Activated B cell treated with CpG ODN at 0.5 μM for 24 hours (primary cell): ENCODE data around the gene IL21. TPM values are rescaled to one million over a fixed set of nuclear protein-coding genes. Genes with fewer than 3 reads are reported as not detected.

ENCODE experiments used
- ATAC-seq: fragments of 200-7000 bp; cut with Tn5 transposase; one replicate; pipeline ENCODE4 v1.10.0; 2021; ENCODE audit warnings: low read depth, mild to moderate bottlenecking, moderate library complexity
- CTCF ChIA-PET: fragments of 350-600 bp; sonication (Branson Sonifier 250); formaldehyde crosslinking; loops from one replicate; lab custom pipeline; 2021; ENCODE audit warnings: antibody characterized with exemption; lab: Charles Lee
- POLR2A ChIA-PET: fragments of 350-600 bp; sonication (Branson Sonifier 250); formaldehyde crosslinking; loops from one replicate; lab custom pipeline; 2021; ENCODE audit warnings: antibody characterized with exemption; lab: Charles Lee
- DNase-seq: peaks from one replicate; pipeline ENCODE4 v3.0.0; 2022
- H3K27ac Mint-ChIP-seq: one replicate; pipeline ENCODE4 v1.8.0; 2020; ENCODE audit warnings: mixed read lengths
- H3K27me3 Mint-ChIP-seq: one replicate; pipeline ENCODE4 v1.8.0; 2021; ENCODE audit warnings: mixed read lengths
- H3K36me3 Mint-ChIP-seq: one replicate; pipeline ENCODE4 v1.8.0; 2021; ENCODE audit warnings: low read depth, mixed read lengths
- H3K4me1 Mint-ChIP-seq: one replicate; pipeline ENCODE4 v1.8.0; 2021; ENCODE audit warnings: mixed read lengths
- H3K4me3 Mint-ChIP-seq: one replicate; pipeline ENCODE4 v1.8.0; 2020; ENCODE audit warnings: mild to moderate bottlenecking, mixed read lengths
- H3K9me3 Mint-ChIP-seq: one replicate; pipeline ENCODE4 v1.8.0; 2020; ENCODE audit warnings: mixed read lengths
- intact Hi-C: fragments of 100-400 bp; cut with micrococcal nuclease; formaldehyde crosslinking; loops from one replicate; pipeline ENCODE4 v1.15.1; 2024
- total RNA-seq: library from RNA; stranded (reverse); gene quantifications from 2 replicates; pipeline ENCODE4 v1.2.3, GENCODE V29; 2022
- TF ChIP-seq, protein P1 (sequence below): fragments of 200-600 bp; IDR thresholded peaks from one replicate; pipeline ENCODE4 v1.8.0; 2022; ENCODE audit warnings: antibody characterized with exemption, mild to moderate bottlenecking

IL21 gene
- total RNA-seq, 1 donor from 2014 or later = not detected

DNA sequence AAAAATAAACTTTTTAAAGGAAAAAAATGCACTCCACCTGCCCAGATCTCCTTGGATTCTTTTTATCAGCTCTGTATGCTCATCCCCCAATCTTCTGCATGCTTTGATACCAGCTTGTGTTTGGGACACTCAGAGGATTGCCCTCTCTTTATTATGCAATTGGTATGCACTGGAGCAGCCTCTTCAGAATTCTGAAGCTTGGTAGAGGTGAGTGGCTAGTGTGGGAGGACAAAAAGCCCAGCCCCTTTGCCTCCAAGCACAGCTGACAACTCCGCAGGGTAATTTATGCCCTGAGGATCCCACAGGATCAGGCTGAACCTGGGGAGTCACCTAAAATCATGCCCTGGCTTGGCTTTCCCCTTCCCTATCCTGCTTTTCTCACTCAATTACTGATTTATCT, 16.7 kb downstream of the IL21 start:
- no peak overlapping the region for H3K4me3 Mint-ChIP-seq
- ATAC-seq (no peak), DNase-seq (no peak)
- H3K27me3 Mint-ChIP-seq = peaks cover 19% of the 10 kb centered on the region
- H3K9me3 Mint-ChIP-seq = no peaks in the 10 kb centered on the region
- POLR2A ChIA-PET = no interaction called here
- intact Hi-C loops = no loop called here
- no peaks in the 10 kb centered on the region for H3K4me1 Mint-ChIP-seq
- H3K27ac Mint-ChIP-seq = no peak overlapping the region
- no peaks in the 10 kb centered on the region for H3K36me3 Mint-ChIP-seq
- TF ChIP-seq, protein P1, sequence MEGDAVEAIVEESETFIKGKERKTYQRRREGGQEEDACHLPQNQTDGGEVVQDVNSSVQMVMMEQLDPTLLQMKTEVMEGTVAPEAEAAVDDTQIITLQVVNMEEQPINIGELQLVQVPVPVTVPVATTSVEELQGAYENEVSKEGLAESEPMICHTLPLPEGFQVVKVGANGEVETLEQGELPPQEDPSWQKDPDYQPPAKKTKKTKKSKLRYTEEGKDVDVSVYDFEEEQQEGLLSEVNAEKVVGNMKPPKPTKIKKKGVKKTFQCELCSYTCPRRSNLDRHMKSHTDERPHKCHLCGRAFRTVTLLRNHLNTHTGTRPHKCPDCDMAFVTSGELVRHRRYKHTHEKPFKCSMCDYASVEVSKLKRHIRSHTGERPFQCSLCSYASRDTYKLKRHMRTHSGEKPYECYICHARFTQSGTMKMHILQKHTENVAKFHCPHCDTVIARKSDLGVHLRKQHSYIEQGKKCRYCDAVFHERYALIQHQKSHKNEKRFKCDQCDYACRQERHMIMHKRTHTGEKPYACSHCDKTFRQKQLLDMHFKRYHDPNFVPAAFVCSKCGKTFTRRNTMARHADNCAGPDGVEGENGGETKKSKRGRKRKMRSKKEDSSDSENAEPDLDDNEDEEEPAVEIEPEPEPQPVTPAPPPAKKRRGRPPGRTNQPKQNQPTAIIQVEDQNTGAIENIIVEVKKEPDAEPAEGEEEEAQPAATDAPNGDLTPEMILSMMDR = no peak
- CTCF ChIA-PET = interaction anchor here (0.6 kb wide), 1 partner anchor 26 kb away, joined by 3 read pairs; no protein-coding TSS in a partner anchor

DNA sequence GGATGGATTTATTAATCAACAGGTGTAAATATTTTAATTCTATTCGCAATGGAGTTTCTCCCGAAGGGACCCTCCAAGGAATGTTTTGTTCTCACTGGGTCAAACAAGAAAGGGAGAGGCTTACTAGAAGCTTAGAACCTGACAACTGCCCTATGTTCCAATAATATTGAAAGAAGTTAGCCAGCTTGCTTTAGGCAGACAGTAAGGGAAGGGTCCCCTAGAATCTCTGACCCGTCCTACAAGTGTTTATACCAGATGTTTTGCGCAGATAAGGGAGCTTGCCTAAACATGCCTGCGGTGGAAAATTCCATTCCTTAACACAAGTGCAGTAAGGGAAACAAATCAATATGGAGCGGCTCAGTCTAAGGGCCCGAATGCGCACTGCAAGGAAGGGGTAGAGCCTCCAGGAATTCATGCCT, 17.7 kb downstream of the IL21 start:
- no peaks in the 10 kb centered on the region for H3K9me3 Mint-ChIP-seq
- no peaks in the 10 kb centered on the region for H3K36me3 Mint-ChIP-seq
- H3K27me3 Mint-ChIP-seq = peaks cover 19% of the 10 kb centered on the region
- intact Hi-C loops = loop anchor here (2.0 kb wide), 1 partner anchor 328 kb away; no protein-coding TSS in a partner anchor
- H3K4me1 Mint-ChIP-seq = no peaks in the 10 kb centered on the region
- TF ChIP-seq, protein P1 = no peak
- no peak for ATAC-seq
- H3K4me3 Mint-ChIP-seq = no peak overlapping the region
- ChIA-PET CTCF (interaction anchor here (1.2 kb wide), 1 partner anchor 25 kb away, joined by 3 read pairs; no protein-coding TSS in a partner anchor), POLR2A (no interaction called here)
- H3K27ac Mint-ChIP-seq = no peak overlapping the region
- DNase-seq = no peak

DNA sequence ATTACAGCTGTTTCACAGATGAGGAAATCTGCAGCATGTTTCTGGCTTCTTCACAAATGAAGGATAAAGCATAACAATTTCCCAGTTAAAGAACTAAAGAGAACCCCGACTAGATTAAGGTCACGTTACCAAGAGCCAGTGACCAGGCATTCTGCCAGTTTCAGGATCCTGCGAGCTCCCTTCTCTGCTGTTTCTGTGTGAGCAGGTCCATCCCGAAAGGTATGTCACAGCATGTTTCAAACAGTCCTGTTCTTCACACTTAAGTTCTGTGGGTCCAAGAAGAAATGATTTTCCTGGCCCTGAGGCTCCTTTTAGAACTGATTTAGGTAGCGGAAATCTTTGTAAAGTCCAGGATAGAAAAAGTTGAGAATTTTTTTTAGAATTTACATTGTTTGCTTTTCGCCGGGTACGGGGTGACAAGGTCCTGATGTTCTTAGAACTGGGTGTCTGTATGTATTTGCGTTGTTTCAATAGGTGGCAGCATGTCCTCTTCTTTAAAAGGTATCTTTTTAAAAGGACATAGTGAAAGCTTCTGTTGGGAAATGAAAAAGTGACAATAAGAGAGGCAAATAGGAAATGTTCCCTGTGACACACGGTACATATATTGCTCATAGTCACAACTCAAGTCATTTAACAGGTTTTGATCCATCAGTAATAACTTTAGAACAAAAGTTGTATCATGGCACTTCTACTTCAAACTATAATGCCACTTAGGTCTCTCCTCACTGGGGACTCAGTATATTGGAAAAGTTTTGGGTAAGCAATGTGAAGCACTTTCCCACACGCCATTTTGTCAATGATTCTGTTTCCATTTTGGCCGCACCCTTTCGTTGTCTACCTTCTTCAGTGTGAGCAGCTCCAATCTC, 18.4 kb downstream of the IL21 start:
- Mint-ChIP-seq H3K27ac (no peak overlapping the region), H3K4me1 (no peaks in the 10 kb centered on the region), H3K27me3 (peaks cover 19% of the 10 kb centered on the region), H3K36me3 (no peaks in the 10 kb centered on the region), H3K4me3 (no peak overlapping the region), H3K9me3 (no peaks in the 10 kb centered on the region)
- ChIA-PET CTCF (interaction anchor here (1.2 kb wide), 1 partner anchor 24 kb away, joined by 3 read pairs; no protein-coding TSS in a partner anchor), POLR2A (no interaction called here)
- DNase-seq (no peak), ATAC-seq (no peak)
- TF ChIP-seq, protein P1 = no peak
- intact Hi-C loops = loop anchor here (1.0 to 2.0 kb wide), 2 partner anchors 115 to 328 kb away; no protein-coding TSS in a partner anchor

DNA sequence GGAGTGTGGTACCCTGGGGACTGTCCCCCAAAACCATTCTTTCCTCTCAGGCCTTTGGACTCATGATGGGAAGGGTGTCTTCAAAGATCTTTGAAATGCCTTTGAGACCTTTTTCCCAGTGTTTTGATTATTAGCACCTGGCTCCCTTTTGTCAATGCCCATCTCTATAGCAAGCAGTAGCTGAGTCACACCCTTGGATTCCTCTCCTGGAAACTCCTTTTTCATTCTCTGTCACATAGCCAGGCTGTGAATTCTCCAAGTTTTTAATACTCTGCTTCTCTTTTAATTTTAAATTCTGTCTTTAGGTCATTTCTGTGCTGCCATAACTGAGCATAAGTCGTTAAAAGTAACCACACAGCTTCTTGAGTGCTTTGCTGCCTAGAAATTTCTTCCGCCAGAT, 29.7 kb downstream of the IL21 start:
- Mint-ChIP-seq H3K27me3 (no peaks in the 10 kb centered on the region), H3K27ac (no peak overlapping the region), H3K36me3 (no peaks in the 10 kb centered on the region), H3K4me1 (peaks cover 2% of the 10 kb centered on the region), H3K4me3 (no peak overlapping the region), H3K9me3 (no peaks in the 10 kb centered on the region)
- CTCF ChIA-PET = no interaction called here
- DNase-seq (no peak), ATAC-seq (no peak)
- POLR2A ChIA-PET = no interaction called here
- intact Hi-C loops = no loop called here
- TF ChIP-seq, protein P1 = no peak

DNA sequence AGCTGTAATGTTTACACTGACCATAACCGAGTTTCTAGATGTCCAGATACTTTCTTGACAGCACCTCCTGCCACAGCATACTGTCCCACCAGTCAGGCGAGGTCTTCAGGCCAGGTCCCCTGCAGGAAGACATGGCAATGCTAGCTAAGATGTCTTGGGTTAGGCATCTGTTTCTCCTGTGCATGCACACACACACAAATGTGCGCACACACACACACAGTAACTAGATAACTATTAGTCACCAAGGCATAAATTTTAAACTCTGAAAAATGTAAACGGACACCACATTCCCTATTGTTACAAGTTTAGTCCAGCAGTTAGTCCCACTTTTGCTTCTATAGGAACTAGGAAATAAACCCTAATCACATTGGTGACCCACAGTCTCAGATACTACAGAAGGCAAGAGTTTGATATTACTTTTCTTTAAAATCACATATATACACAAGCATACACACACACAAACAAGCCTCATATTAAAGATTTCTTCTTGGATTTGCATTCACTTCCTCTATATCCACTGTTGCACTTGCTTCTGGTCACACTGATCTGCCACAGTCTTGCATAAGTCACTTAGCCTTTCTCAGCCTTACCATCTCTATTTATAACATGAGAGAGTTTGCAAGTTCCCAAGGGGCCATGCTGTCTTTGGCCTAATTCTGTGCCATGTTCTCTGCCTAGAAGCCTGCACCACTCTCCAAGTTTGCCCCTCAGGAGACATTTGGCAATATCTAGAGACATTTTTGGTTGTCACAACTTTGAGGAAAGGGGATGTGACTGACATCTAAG, 32.2 kb downstream of the IL21 start:
- CTCF ChIA-PET = no interaction called here
- intact Hi-C loops = no loop called here
- Mint-ChIP-seq H3K36me3 (no peaks in the 10 kb centered on the region), H3K27me3 (no peaks in the 10 kb centered on the region), H3K4me3 (no peak overlapping the region), H3K4me1 (peaks cover 2% of the 10 kb centered on the region), H3K27ac (no peak overlapping the region), H3K9me3 (no peaks in the 10 kb centered on the region)
- TF ChIP-seq, protein P1 = no peak
- POLR2A ChIA-PET = no interaction called here
- no peak for ATAC-seq
- DNase-seq = no peak
